KOPT-K1 (cell line): ENCODE results near the gene DGKA.
"Not testable (repeated sequence)": the region's sequence is repeated elsewhere in the genome, so short reads cannot be mapped to it uniquely, and the experiment has no call there.

Source experiments
- H3K27ac ChIP-seq: fragments of 200-600 bp; sonication (generic); 2 replicates; pipeline ENCODE4 v1.5.1; 2016; ENCODE audit warnings: antibody characterized with exemption, mild to moderate bottlenecking, low read depth, low read length; ENCODE audit not compliant: poor library complexity, severe bottlenecking
- H3K36me3 ChIP-seq: fragments of 200-600 bp; sonication (generic); 2 replicates; pipeline ENCODE4 v1.5.1; 2017; ENCODE audit warnings: antibody characterized with exemption, mild to moderate bottlenecking, low read length, moderate library complexity; ENCODE audit not compliant: insufficient read depth
- H3K9me3 ChIP-seq: fragments of 200-600 bp; sonication (generic); 2 replicates; pipeline ENCODE4 v1.5.1; 2017; ENCODE audit warnings: antibody characterized with exemption, low read length, mild to moderate bottlenecking; ENCODE audit not compliant: insufficient read depth, poor library complexity, severe bottlenecking

Gene DGKA

DNA sequence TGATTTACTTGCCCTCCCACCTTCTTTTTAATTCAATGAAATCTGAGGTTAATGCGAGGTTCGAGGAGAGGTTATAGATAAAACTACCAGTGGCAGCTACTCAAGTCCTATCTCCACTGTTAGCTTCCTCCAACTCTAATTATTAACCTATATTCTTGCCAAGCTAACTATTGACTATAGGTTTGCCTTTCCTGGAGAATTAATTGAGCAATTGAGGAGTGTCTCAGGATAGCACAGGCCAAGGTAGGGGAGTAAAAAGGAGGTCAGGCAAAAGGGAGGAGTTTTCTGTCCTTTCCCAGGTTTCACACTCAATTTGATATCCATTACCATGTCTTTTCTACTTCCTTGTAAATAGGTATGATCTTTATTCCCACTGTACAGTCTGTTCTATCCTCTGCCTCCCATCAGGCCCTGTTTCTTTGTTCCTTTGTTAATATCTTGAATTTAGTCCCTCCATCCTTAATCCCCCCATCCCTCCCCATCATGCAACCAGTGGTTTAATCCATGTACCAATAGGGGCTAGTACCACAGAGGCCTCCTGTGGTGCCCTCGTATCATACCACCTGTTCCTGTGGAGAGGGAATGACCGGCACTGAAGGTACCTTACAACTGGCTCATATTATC, 62.4 kb downstream of the DGKA start:
- Histone ChIP-seq H3K9me3 (no peaks in the 10 kb centered on the region), H3K36me3 (peaks cover 72% of the 10 kb centered on the region), H3K27ac (no peak overlapping the region)

DNA sequence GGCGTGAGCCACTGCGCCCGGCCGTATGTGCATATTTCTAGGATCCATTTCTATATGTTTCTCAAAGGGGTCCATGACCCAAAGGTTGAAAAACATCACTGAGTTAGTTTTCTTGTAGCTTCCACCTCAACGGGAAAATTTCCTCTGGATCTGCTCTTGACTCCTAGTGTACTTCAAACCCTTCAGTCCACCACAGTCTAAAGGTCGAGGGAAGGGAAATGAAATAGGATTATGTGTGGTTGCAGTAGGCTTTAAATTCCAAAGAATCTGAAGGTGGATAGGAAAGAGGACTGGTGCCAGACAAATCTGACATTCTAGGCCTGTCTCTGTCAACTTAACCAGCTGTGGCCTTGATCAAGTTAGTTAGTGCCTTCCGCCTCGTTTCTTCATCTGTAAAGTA, 64.4 kb downstream of the DGKA start:
- Histone ChIP-seq H3K9me3 (no peaks in the 10 kb centered on the region), H3K27ac (no peak overlapping the region), H3K36me3 (peaks cover 52% of the 10 kb centered on the region)

DNA sequence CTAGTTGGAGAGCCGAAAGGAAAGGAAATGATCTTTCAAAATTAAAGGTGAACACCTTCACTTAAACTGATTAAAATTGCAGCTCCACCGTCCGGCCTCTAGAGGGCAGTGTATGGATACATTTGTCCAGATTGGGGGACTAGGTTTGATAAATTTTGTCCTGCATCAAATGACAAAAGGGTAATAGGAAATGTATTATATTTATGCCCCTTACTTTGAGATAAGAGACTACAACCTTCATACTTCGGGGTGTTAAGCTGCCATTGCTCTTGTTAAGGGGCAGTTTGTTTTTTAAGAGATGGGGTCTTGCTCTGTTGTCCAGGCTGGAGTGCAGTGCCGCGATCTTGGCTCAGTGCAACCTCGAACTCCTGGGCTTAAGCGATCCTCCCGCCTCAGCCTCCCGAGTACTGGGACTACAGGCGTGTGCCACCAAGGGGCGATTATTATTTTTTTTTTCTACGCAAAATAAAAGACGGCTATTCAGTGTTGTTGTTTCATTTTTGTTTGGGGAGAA, 65.3 kb downstream of the DGKA start:
- H3K27ac ChIP-seq = no peak overlapping the region
- H3K36me3 ChIP-seq = peaks cover 43% of the 10 kb centered on the region
- no peaks in the 10 kb centered on the region for H3K9me3 ChIP-seq

DNA sequence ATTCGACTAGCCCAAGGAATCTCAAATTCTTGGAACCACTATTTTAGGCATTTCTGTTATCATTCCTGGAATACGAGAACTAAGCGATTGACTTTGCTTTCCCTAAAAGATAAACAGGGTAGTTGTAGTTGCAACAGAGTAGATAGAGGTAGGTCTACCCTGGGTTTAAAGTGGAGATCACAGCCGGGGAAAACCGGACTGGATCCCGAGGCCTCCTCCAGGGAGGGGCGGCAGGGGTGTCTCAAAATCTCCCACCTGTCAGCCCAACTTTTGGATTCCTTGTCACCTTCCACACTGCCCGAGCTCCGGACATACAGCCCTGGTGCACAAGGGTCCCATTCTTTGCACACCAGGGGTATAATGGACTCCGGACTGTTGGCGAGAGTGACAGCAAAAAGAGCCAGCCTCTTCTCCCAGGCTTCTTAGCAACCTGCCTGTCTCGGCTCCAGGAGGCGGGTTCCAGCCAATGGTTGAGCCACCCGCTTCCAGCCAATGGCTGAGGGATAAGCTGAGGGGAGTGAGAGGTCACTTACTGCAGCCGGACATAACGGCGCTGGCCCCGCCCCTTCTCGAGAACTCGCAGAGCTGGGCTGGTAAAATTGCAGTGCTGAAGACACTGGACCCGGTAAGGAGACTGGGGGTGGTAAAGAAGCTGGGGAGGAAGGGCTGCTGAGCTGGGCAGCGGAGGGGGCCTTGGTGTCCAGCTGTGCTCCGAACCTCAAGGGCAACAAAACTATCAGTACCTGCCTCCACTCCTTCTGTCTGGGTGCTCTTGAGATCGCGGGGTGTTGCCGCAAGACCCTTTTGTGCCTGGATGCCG, 66.0 kb downstream of the DGKA start, which contains the start of gene SUOX:
TSS of gene SUOX (plus strand) at position 562 of the 820 bp plus-strand sequence. CDS start 4,946 bp downstream, outside the sequence.
- no peak within 1 kb of the TSS for H3K27ac ChIP-seq

DNA sequence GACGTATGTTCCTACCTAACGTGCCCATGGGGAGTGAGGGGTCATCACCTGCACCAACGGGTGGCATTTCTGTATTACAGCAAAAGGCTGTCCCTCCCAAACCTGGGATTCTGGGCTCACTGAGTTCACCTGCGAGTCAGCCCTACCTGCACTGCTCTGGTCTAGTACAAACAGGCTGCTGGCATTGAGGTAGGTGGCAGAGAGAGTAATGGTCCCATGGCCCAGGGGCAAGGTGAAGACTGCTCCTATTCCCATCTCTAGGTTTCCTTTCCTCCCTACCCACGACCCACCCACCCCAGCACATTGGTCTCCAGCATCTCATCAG, 66.5 kb downstream of the DGKA start:
- H3K9me3 ChIP-seq = no peaks in the 10 kb centered on the region
- H3K36me3 ChIP-seq = peaks cover 31% of the 10 kb centered on the region
- H3K27ac ChIP-seq = no peak overlapping the region

More for the DNA sequence above, 66.0 kb downstream of the DGKA start, which contains the start of gene SUOX:
- no peaks in the 10 kb centered on the region for H3K9me3 ChIP-seq
- H3K36me3 ChIP-seq = peaks cover 37% of the 10 kb centered on the region

DNA sequence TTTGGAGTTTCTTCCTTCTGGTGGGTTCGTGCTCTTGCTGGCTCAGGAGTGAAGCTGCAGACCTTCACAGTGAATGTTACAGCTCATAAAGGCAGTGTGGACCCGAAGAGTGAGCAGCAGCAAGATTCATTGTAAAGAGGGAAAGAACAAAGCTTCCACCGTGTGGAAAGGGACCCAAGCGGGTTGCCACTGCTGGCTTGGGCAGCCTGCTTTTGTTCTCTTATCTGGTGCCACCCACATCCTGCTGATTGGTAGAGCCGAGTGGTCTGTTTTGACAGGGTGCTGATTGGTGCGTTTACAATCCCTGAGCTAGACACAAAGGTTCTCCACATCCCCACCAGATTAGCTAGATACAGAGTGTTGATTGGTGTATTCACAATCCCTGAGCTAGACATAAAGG, 68.6 kb downstream of the DGKA start:
- H3K9me3 ChIP-seq = not testable (repeated sequence)
- H3K36me3 ChIP-seq = peaks cover 11% of the 10 kb centered on the region
- peak overlapping the region; percentile 34 for H3K27ac ChIP-seq

DNA sequence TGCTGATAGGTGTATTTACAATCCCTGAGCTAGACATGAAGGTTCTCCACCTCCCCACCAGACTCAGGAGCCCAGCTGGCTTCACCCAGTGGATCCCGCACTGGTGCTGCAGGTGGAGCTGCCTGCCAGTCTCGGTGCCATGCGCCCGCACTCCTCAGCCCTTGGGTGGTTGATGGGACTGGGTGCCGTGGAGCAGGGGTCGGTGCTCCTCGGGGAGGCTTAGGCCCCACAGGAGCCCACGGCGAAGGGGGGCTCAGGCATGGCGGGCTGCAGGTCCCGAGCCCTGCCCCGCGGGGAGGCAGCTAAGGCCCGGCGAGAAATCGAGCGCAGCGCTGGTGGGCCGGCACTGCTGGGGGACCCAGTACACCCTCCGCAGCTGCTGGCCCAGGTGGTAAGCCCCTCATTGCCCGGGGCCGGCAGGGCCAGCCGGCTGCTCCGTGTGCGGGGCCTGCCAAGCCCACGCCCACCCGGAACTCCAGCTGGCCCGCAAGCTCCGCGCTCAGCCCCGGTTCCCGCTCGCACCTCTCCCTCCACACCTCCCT, 69.1 kb downstream of the DGKA start:
- not testable (repeated sequence) for H3K36me3 ChIP-seq, H3K9me3 ChIP-seq, H3K27ac ChIP-seq

DNA sequence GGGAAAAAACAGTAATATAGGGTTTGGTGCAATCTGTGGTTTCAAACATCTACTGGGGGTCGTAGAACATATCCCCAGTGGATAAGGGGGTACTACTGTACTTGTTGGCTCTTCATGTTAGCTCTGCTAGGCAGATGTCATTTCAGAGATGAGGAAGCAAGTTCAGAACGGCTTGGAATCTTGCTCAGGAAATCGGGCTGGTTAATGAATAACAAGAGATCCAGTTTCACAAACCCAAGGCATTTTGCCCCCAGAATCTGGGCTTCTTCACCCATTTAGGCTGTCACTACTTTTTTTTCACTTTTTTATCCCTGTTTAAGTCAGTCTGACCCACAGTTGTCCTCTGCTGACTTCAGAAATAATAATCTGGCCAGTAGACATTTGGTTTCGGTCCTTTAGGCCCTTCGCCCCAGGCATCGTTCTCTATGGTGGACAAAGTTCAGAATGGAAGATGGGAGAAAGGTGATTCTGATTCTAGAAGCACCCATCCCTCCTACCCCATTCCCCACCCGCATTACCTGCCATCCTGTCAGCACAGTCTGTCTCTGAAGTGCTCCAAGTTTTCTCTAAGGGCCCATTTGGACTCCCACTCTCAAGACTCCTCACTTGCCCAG, 70.6 kb downstream of the DGKA start:
- Histone ChIP-seq H3K9me3 (no peaks in the 10 kb centered on the region), H3K36me3 (no peaks in the 10 kb centered on the region)

DNA sequence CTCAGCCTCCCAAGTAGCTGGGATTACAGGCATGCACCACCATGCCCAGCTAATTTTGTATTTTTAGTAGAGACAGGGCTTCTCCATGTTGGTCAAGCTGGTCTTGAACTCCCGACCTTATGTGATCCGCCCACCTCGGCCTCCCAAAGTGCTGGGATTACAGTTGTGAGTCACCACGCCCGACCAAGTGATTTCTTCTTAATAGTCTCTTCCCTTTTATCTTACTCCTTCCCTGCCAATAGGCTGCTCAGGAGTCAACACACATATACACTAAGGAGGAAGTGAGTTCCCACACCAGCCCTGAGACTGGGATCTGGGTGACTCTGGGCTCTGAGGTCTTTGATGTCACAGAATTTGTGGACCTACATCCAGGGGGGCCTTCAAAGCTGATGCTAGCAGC, 72.4 kb downstream of the DGKA start:
- not testable (repeated sequence) for H3K27ac ChIP-seq, H3K9me3 ChIP-seq, H3K36me3 ChIP-seq

More for the DNA sequence above, 70.6 kb downstream of the DGKA start:
- H3K27ac ChIP-seq = no peak overlapping the region
